Heart left ventricle (tissue), 13 donors: ENCODE results near the gene NXN.

ENCODE experiments used
- CTCF ChIP-seq, 12 donors: fragments of 200-600 bp; sonication (generic) in 4 of 12; IDR thresholded peaks; one replicate each; pipeline versions ENCODE4 v1.5.0 to v1.8.0; 2018 to 2022; ENCODE audit warnings: antibody characterized with exemption in 12 of 12, mild to moderate bottlenecking in 5 of 12
- POLR2A ChIP-seq, 2 donors: fragments of 450-650 bp; IDR thresholded peaks; one replicate each; pipeline ENCODE4 v1.6.1; 2017; ENCODE audit warnings: antibody characterized with exemption in 2 of 2, mild to moderate bottlenecking in 2 of 2, moderate library complexity in 2 of 2
- donor health status: ischemic (EF 13 %, LVEDD 7.1; RV severe dilation, severe dysfunction).
- donor health status: DM: no; HTN: yes; CAD: no.
- donor health status: DM: no; HTN: no; CAD: no.
- donor health status: ischemic (EF 25% LVEDD 6.9; RV normal size, moderate dysfunction).
- donor health status: ischemic (EF 25% LVEDD 5.7; RV mildly dilated, moderate dysfunction).
- donor health status: ischemic (EF 35%, LVEDD 5.7; RV mildly dilated, moderate dysfunction).
- donor health status: nonischemic (EF 11% LVEDD 7.7; RV severe dilation, severe dysfunction).
- donor health status: DM: yes; HTN: yes; CAD: no.
- donor health status: PGD.
- donor health status: ischemic (EF 29% LVEDD 5.4; RV normal size, mild dysfunction).
- donor health status: nonischemic (EF 23%, LVEDD 6.1; RV moderate dilation, normal function).

GRCh38 chr17:945672-946071, 33.9 kb downstream of the NXN start:
- TF ChIP-seq CTCF (IDR thresholded peaks at IDR 0.05) (no peak), POLR2A (IDR thresholded peaks at IDR 0.05) (no peak)
